ENCODE measurements around the gene GGNBP2.

GGNBP2 gene

GRCh38 chr17:36523113-36523512 is 21.6 kb upstream of the GGNBP2 start:
- no peaks in the 10 kb centered on the region for H3K9me3 ChIP-seq (ENCODE audit: insufficient read depth, low read length)
- no peaks in the 10 kb centered on the region; the same call in 1 of the 2 replicates for H4K20me1 ChIP-seq (ENCODE audit: insufficient read depth, low read length)
- H3K79me2 ChIP-seq (ENCODE audit: low read length): no peaks in the 10 kb centered on the region
- no peak overlapping the region for H2AFZ ChIP-seq (ENCODE audit: low read depth, low read length)
- H3K36me3 ChIP-seq (replicated peaks; ENCODE audit: low read depth, low read length): peaks cover 52% of the 10 kb centered on the region
- peaks cover 11% of the 10 kb centered on the region for H3K4me1 ChIP-seq (ENCODE audit: low read length)
- no peak overlapping the region for H3K4me2 ChIP-seq (ENCODE audit: low read length)
- no peak overlapping the region for H3K9ac ChIP-seq (ENCODE audit: low read length)
- H3K4me3 ChIP-seq (ENCODE audit: low read length): no peak overlapping the region
- H3K27me3 ChIP-seq (ENCODE audit: low read depth, low read length): no peaks in the 10 kb centered on the region
- H3K27ac ChIP-seq (ENCODE audit: low read length): no peak overlapping the region
- TF ChIP-seq, protein P1, sequence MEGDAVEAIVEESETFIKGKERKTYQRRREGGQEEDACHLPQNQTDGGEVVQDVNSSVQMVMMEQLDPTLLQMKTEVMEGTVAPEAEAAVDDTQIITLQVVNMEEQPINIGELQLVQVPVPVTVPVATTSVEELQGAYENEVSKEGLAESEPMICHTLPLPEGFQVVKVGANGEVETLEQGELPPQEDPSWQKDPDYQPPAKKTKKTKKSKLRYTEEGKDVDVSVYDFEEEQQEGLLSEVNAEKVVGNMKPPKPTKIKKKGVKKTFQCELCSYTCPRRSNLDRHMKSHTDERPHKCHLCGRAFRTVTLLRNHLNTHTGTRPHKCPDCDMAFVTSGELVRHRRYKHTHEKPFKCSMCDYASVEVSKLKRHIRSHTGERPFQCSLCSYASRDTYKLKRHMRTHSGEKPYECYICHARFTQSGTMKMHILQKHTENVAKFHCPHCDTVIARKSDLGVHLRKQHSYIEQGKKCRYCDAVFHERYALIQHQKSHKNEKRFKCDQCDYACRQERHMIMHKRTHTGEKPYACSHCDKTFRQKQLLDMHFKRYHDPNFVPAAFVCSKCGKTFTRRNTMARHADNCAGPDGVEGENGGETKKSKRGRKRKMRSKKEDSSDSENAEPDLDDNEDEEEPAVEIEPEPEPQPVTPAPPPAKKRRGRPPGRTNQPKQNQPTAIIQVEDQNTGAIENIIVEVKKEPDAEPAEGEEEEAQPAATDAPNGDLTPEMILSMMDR (IDR thresholded peaks at IDR 0.05; ENCODE audit: low read depth, low read length): no peak
- no peak for TF ChIP-seq EZH2phosphoT487 (IDR thresholded peaks at IDR 0.05; ENCODE audit: low read depth)

- H3K27me3 ChIP-seq (ENCODE audit: low read depth, low read length): no peaks in the 10 kb centered on the region
- peaks cover 51% of the 10 kb centered on the region for H3K36me3 ChIP-seq (replicated peaks; ENCODE audit: low read depth, low read length)
- H3K9ac ChIP-seq (ENCODE audit: low read length): no peak overlapping the region
- H3K4me3 ChIP-seq (ENCODE audit: low read length): no peak overlapping the region
- no peak overlapping the region for H3K27ac ChIP-seq (ENCODE audit: low read length)
- H3K4me1 ChIP-seq (ENCODE audit: low read length): peaks cover 3% of the 10 kb centered on the region; the same call in 1 of the 2 replicates
- H4K20me1 ChIP-seq (ENCODE audit: insufficient read depth, low read length): no peaks in the 10 kb centered on the region; the same call in 1 of the 2 replicates
- H3K4me2 ChIP-seq (ENCODE audit: low read length): no peak overlapping the region
- no peak overlapping the region for H2AFZ ChIP-seq (ENCODE audit: low read depth, low read length)
- H3K9me3 ChIP-seq (ENCODE audit: insufficient read depth, low read length): no peaks in the 10 kb centered on the region
- TF ChIP-seq EZH2phosphoT487 (IDR thresholded peaks at IDR 0.05; ENCODE audit: low read depth): no peak
- TF ChIP-seq, protein P1 (IDR thresholded peaks at IDR 0.05; ENCODE audit: low read depth, low read length): no peak
- H3K79me2 ChIP-seq (ENCODE audit: low read length): no peaks in the 10 kb centered on the region
Observed at GRCh38 chr17:36524428-36524876, 20.3 kb upstream of the GGNBP2 start.

GRCh38 chr17:36525113-36525512 is 19.6 kb upstream of the GGNBP2 start:
- Histone ChIP-seq H4K20me1 (ENCODE audit: insufficient read depth, low read length) (no peaks in the 10 kb centered on the region; the same call in 1 of the 2 replicates), H3K9me3 (ENCODE audit: insufficient read depth, low read length) (no peaks in the 10 kb centered on the region), H3K4me1 (ENCODE audit: low read length) (no peaks in the 10 kb centered on the region), H3K9ac (ENCODE audit: low read length) (no peak overlapping the region), H3K36me3 (replicated peaks; ENCODE audit: low read depth, low read length) (peaks cover 50% of the 10 kb centered on the region), H3K4me3 (ENCODE audit: low read length) (no peak overlapping the region), H3K4me2 (ENCODE audit: low read length) (no peak overlapping the region), H3K27me3 (ENCODE audit: low read depth, low read length) (no peaks in the 10 kb centered on the region), H3K79me2 (ENCODE audit: low read length) (no peaks in the 10 kb centered on the region), H2AFZ (ENCODE audit: low read depth, low read length) (no peak overlapping the region), H3K27ac (ENCODE audit: low read length) (no peak overlapping the region)
- no peak for TF ChIP-seq EZH2phosphoT487 (IDR thresholded peaks at IDR 0.05; ENCODE audit: low read depth)
- TF ChIP-seq, protein P1 (IDR thresholded peaks at IDR 0.05; ENCODE audit: low read depth, low read length): no peak

- TF ChIP-seq, protein P1 (IDR thresholded peaks at IDR 0.05; ENCODE audit: low read depth, low read length): no peak
- TF ChIP-seq EZH2phosphoT487 (IDR thresholded peaks at IDR 0.05; ENCODE audit: low read depth): no peak
- no peaks in the 10 kb centered on the region for H3K27me3 ChIP-seq (ENCODE audit: low read depth, low read length)
- no peak overlapping the region for H2AFZ ChIP-seq (ENCODE audit: low read depth, low read length)
- no peak overlapping the region for H3K4me3 ChIP-seq (ENCODE audit: low read length)
- H3K9ac ChIP-seq (ENCODE audit: low read length): no peak overlapping the region
- H3K4me1 ChIP-seq (ENCODE audit: low read length): no peaks in the 10 kb centered on the region
- H3K27ac ChIP-seq (ENCODE audit: low read length): no peak overlapping the region
- no peaks in the 10 kb centered on the region; the same call in 1 of the 2 replicates for H4K20me1 ChIP-seq (ENCODE audit: insufficient read depth, low read length)
- peaks cover 44% of the 10 kb centered on the region for H3K36me3 ChIP-seq (replicated peaks; ENCODE audit: low read depth, low read length)
- H3K9me3 ChIP-seq (ENCODE audit: insufficient read depth, low read length): no peaks in the 10 kb centered on the region
- H3K79me2 ChIP-seq (ENCODE audit: low read length): no peaks in the 10 kb centered on the region
- no peak overlapping the region for H3K4me2 ChIP-seq (ENCODE audit: low read length)
Observed at GRCh38 chr17:36525888-36526287, 18.8 kb upstream of the GGNBP2 start.

All from OCI-LY3 (cell line).